NCI-H345 treated with DMSO at 0.1 percent for 48 hours (cell line): ENCODE measurements around the gene FGF6.
"Not testable (repeated sequence)": the region's sequence is repeated elsewhere in the genome, so short reads cannot be mapped to it uniquely, and the experiment has no call there.

Experiments
- DNase-seq: peaks from one replicate; lab custom pipeline; 2025; ENCODE audit not compliant: unreplicated experiment; lab: John Stamatoyannopoulos, UW

FGF6 gene

DNA sequence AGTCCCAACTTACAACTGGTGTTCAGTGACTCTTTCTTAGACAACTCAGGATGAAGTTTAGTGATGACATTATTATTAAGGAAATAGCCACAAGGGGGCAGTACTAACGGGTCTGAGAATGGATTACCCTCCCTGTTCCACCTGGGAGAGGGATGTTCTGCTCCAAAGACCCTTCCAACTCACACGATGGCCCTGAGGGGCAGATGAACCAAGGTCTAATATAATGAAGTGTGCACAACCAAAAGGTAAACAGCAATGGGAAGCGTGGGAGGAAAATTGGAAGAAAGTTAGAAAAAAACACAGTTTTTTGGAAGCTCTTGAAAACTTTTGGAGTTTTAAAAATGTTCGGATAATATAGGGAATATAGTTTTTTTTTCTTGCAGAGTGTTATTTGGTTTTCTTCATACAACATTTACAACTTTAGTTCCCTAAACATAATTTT lies 24.0 kb downstream of the FGF6 start:
- DNase-seq = no peak

DNA sequence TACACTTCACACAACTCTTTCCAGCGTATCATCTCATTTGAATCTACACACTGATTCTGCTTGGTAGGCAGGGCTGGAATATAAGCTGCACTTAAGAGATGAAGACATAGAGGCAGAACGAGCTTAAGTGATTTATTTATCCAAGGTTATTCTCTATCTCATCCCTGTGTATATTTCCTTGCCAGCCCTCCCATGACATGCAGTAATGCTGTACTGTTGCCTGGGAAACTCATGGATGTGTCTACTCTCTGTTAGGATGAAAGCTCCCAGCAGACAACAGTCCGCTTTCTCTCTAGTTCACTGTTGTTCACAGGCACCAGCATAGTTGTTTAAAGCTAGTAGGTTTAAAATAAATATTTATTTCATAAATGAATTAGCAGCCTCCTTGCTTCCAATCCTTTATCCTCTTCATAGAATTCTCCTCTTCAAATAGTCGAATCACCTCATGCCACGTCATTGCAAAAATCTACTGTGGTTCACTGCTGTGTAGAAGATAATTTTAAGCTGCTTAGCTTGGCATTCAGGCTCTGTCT lies 25.4 kb downstream of the FGF6 start:
- no peak for DNase-seq

GRCh38 chr12:4418913-4419312 lies 26.7 kb downstream of the FGF6 start:
- no peak for DNase-seq

DNA sequence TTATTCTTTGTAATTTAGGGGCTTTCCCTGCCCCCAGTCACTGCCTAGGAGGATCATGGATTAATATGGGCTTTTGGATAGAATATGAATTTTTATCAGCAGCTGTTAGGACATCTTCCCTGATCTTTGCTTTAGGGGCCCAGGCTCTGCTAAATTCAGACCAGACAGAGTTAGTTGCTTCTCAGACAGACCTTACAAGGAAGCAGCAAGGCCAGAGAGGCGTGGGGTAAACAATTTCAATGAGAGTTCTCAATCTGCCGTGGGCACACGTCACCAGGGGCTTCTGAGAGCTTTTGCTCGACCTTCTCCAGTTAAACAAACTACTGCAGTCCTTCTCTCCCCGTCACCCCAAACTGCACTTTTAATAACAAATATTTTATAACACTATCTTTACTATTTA lies 27.7 kb downstream of the FGF6 start:
- no peak for DNase-seq

DNA sequence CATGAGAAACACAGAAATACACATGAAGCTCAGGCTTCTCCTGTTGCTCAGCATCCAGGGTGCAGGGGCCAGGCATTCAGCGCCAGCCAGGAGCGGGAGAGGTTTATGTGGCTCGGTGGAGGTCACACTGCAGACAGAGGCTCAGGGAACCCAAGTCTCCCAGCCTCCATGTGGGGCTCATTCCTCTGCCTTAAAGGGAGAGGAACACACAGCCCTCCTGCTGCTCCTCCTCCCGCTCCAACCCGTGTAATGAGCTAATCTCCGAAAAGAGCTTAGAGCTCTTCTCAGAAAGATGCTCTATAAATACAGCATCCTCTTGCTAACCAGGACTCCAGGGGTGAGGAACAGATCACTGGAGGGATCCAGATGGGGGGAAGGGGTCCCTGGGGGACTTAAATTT lies 28.2 kb downstream of the FGF6 start:
- no peak for DNase-seq

DNA sequence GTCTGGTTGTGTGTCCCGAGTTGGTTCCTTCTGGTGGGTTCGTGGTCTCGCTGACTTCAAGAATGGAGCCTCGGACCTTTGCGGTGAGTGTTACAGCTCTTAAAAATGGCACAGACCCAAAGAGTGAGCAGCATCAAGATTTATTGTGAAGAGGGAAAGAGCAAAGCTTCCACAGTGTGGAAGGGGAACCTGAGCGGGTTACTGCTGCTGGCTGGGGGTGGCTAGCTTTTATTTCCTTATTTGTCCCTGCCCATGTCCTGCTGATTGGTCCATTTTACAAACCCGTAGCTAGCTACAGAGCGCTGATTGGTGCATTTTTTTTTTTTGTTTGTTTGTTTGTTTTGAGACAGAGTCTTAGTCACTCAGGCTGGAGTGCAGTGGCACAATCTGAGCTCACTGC lies 29.3 kb downstream of the FGF6 start:
- DNase-seq = no peak

- DNase-seq = no peak
Measured at GRCh38 chr12:4412465-4412864, 33.1 kb downstream of the FGF6 start.

DNA sequence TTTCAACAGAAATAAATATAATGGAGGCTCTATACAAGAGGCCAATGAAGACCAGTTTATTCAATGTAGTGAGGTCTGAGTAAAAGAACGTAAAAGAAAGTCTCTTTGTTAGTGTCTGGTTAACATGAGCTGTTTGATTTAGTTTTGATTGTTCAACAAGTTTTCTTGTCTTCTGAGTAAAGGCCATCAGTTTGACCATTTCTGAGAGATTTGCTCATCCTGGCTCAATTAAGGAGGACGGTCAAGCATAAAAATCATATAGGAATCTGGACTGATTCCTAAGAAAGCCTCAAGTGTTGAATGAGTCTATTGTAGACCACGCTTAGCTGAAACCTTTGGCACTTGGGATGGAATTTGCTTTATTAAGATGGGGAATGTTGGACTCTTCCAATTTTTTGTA lies 33.6 kb downstream of the FGF6 start:
- DNase-seq = no peak

DNA sequence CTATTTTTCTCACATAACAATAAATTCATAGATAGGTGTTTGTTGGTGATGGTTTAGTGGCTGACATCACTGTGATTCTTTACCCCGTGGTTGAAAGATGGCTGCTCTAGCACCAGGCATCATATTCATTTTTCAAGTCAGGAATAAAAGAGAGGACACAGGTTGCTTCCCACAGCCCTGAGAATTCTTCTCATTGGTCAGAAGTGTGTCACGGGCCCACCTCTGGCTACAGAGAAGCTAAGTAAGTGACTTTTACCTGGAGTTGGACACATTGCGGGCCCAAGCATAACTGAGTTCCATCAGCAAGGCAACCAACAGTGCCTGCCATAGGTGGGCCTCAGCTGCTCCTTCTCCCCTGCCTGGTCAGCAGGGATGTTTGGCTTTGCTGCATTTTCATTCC lies 38.5 kb downstream of the FGF6 start:
- no peak for DNase-seq

GRCh38 chr12:4404877-4405637 lies 40.6 kb downstream of the FGF6 start:
- not testable (repeated sequence) for DNase-seq

DNA sequence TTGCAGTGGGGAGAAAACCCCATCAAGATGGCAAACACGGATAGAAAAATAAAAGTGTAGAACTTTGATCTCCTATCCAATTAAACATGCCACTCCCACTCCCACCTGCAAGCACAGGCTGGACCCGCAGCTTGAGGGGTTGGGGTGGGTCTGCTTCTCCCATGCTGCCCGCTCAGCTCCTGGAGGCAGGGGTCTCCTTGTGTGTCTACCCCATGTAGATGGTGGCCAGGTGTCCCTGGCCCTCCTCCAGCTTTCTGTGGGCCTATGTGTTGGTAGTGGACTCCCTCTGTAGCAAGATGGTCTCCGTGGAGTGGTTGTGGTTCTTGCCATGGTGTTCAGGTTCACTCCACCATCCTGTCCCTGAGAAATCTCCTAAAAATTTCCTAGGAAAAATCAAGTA lies 42.6 kb downstream of the FGF6 start:
- DNase-seq = no peak

- DNase-seq = no peak
Measured at GRCh38 chr12:4401117-4401516, 44.5 kb downstream of the FGF6 start.

DNA sequence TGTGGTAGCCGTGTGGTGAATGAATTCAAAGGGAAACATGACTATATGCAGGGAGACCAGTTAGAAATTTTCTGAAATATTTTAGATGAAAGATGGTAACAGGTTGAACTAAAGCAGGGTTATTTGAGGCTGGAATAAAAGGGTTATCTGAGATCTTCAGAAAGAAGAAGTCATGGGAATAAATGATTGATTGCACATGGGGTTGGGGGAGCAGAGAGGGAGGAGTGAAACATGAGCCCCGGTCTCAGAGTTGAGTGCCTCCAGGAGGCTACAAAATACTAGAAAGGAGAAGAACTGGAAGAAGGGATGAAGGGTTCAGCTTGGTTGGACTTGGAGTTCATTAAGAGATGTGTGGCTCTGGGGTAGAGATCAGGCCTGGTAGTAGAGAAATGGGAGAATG lies 49.8 kb downstream of the FGF6 start:
- DNase-seq = no peak

GRCh38 chr12:4393211-4393610 lies 52.4 kb downstream of the FGF6 start:
- no peak for DNase-seq

- no peak for DNase-seq
Measured at GRCh38 chr12:4392223-4392742, 53.3 kb downstream of the FGF6 start.

- no peak for DNase-seq
Measured at GRCh38 chr12:4388662-4389061, 57.0 kb downstream of the FGF6 start.

GRCh38 chr12:4388032-4388431 lies 57.6 kb downstream of the FGF6 start:
- DNase-seq = no peak

DNA sequence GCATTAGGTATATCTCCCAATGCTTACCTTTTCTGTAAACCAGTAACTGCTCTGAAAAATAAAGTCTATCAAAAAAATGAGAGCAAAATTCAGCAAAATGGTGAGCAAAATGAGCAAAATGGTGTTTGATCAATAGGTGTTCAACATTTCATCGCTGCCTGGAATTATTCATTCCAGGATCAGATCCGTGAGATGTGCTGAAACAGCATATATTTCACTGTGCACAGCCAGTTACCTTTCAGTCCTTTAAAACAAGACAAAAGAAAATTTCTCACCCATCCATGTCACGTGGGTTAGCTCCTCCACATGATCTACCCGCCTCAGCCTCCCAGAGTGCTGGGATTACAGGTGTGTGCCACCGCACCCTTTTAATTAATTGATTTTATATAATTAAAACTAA lies 58.0 kb downstream of the FGF6 start:
- no peak for DNase-seq

- DNase-seq = no peak
Measured at GRCh38 chr12:4386801-4387200, 58.8 kb downstream of the FGF6 start.
